Left ventricle myocardium inferior (tissue), 1 donor: ENCODE measurements around the gene RCOR2. TPM values are rescaled to one million over a fixed set of nuclear protein-coding genes. Genes with fewer than 3 reads are reported as not detected.
A peak's percentile ranks its signal among the peaks of the same experiment; 100 is the strongest.
"Not testable (repeated sequence)": the region's sequence is repeated elsewhere in the genome, so short reads cannot be mapped to it uniquely, and the experiment has no call there.

ENCODE experiments used
- DNase-seq: peaks from one replicate; pipeline ENCODE4 v3.0.0-alpha.2; 2020
- H3K27ac ChIP-seq: fragments of 200-600 bp; replicated peaks from 2 replicates; pipeline ENCODE4 v1.8.0; 2021
- H3K27me3 ChIP-seq: fragments of 200-600 bp; 2 replicates; pipeline ENCODE4 v1.8.0; 2021; ENCODE audit warnings: low read depth
- H3K36me3 ChIP-seq: fragments of 200-600 bp; 2 replicates; pipeline ENCODE4 v1.8.0; 2021
- H3K4me1 ChIP-seq: fragments of 200-600 bp; 2 replicates; pipeline ENCODE4 v1.8.0; 2021
- H3K4me3 ChIP-seq: fragments of 200-600 bp; 2 replicates; pipeline ENCODE4 v1.8.0; 2021; ENCODE audit warnings: mild to moderate bottlenecking, moderate library complexity
- H3K9me3 ChIP-seq: fragments of 200-600 bp; replicated peaks from 2 replicates; pipeline ENCODE4 v1.8.0; 2021
- CTCF ChIP-seq: fragments of 200-600 bp; IDR thresholded peaks from 2 replicates; pipeline ENCODE4 v1.8.0; 2021; ENCODE audit warnings: antibody characterized with exemption, mild to moderate bottlenecking, borderline replicate concordance
- intact Hi-C: fragments of 100-400 bp; cut with micrococcal nuclease; formaldehyde crosslinking; loops from one replicate; pipeline ENCODE4 v1.11.0; 2022
- total RNA-seq: library from RNA; stranded (reverse); fragmentation: NEBNext Ultra II Directional; extraction: Animal tissue kit (Norgen Biotek cat#: 25700); gene quantifications from one replicate; pipeline ENCODE4 v1.2.1, GENCODE V29; 2021
- donor health status: DM: no; HTN: yes; CAD: no; lungs with severe emphysema.

Gene RCOR2
- total RNA-seq, 1 donor from 2014 or later = 10.5 TPM

- Histone ChIP-seq H3K27me3 (no peaks in the 10 kb centered on the region), H3K9me3 (no peaks in the 10 kb centered on the region), H3K4me3 (no peak overlapping the region), H3K36me3 (no peaks in the 10 kb centered on the region), H3K4me1 (peaks cover 96% of the 10 kb centered on the region), H3K27ac (peak overlapping the region; percentile 64)
- intact Hi-C loops = no loop called here
- no peak for DNase-seq
- TF ChIP-seq CTCF = no peak
Observed at GRCh38 chr11:63869683-63870082, 47.3 kb downstream of the RCOR2 start.

- intact Hi-C loops = no loop called here
- Histone ChIP-seq H3K27ac (peak overlapping the region; percentile 64), H3K4me1 (peaks cover 91% of the 10 kb centered on the region)
Observed at GRCh38 chr11:63869171-63869591, 47.8 kb downstream of the RCOR2 start.

GRCh38 chr11:63868399-63869064, 48.4 kb downstream of the RCOR2 start:
- peaks cover 85% of the 10 kb centered on the region for H3K4me1 ChIP-seq
- TF ChIP-seq CTCF = no peak
- H3K4me3 ChIP-seq = no peak overlapping the region
- intact Hi-C loops = no loop called here
- H3K9me3 ChIP-seq = no peaks in the 10 kb centered on the region
- H3K27ac ChIP-seq = peak overlapping the region; percentile 64
- DNase-seq = no peak
- no peaks in the 10 kb centered on the region for H3K27me3 ChIP-seq
- no peaks in the 10 kb centered on the region for H3K36me3 ChIP-seq

More at GRCh38 chr11:63869171-63869591, 47.8 kb downstream of the RCOR2 start:
- Histone ChIP-seq H3K36me3 (no peaks in the 10 kb centered on the region), H3K27me3 (no peaks in the 10 kb centered on the region), H3K9me3 (no peaks in the 10 kb centered on the region), H3K4me3 (no peak overlapping the region)
- DNase-seq = no peak
- no peak for TF ChIP-seq CTCF

GRCh38 chr11:63867511-63867910, 49.5 kb downstream of the RCOR2 start:
- intact Hi-C loops = no loop called here
- peaks cover 3% of the 10 kb centered on the region for H3K36me3 ChIP-seq
- TF ChIP-seq CTCF = no peak
- H3K27ac ChIP-seq = peak overlapping the region; percentile 64
- H3K9me3 ChIP-seq = no peaks in the 10 kb centered on the region
- DNase-seq = no peak
- no peaks in the 10 kb centered on the region for H3K27me3 ChIP-seq
- peaks cover 80% of the 10 kb centered on the region for H3K4me1 ChIP-seq
- H3K4me3 ChIP-seq = no peak overlapping the region

GRCh38 chr11:63866211-63866610, 50.8 kb downstream of the RCOR2 start:
- Histone ChIP-seq H3K36me3 (peaks cover 16% of the 10 kb centered on the region), H3K9me3 (no peaks in the 10 kb centered on the region), H3K27me3 (no peaks in the 10 kb centered on the region), H3K27ac (no peak overlapping the region), H3K4me3 (no peak overlapping the region), H3K4me1 (peaks cover 68% of the 10 kb centered on the region)
- intact Hi-C loops = no loop called here
- no peak for TF ChIP-seq CTCF
- DNase-seq = peak; percentile 32

GRCh38 chr11:63863620-63864019, 53.3 kb downstream of the RCOR2 start:
- peaks cover 51% of the 10 kb centered on the region for H3K4me1 ChIP-seq

More at GRCh38 chr11:63863620-63864019, 53.3 kb downstream of the RCOR2 start:
- H3K4me3 ChIP-seq, H3K27me3 ChIP-seq, intact Hi-C loops, H3K27ac ChIP-seq, DNase-seq, H3K9me3 ChIP-seq: not testable (repeated sequence)
- H3K36me3 ChIP-seq = peaks cover 16% of the 10 kb centered on the region
